OCI-M2 (cell line): ENCODE measurements around the gene MVK.

ENCODE experiments used
- DNase-seq: peaks from one replicate; lab custom pipeline; 2025; ENCODE audit not compliant: unreplicated experiment; lab: John Stamatoyannopoulos, UW

The MVK gene

DNA sequence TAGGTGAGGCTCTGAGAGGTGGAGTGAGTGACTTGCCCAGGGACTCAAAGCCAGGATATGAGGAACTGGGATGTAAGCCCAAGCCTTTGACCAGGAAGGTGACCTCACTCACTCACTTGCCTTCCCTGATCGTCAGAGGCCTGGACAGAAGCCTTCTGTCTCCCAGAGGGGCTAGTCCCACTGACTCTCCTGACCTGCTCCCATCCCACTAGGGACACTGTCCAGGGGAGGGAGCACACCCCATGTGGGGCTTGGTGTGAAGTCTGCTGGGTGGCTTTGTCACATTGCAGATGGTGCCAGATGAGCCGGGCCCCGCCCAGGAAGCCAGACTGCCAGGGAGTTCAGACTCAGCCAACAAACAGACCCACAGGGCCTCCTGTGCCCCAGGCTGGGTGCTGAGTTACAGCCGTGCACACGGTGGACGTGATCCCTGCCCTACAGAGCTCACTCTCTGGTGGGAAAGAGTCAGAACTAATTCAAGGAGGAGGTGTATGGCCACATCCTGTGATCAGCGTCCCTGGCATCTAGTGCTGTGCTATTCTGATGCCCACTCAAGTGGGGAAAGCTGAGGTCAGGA is 28.6 kb upstream of the MVK start:
- no peak for DNase-seq

DNA sequence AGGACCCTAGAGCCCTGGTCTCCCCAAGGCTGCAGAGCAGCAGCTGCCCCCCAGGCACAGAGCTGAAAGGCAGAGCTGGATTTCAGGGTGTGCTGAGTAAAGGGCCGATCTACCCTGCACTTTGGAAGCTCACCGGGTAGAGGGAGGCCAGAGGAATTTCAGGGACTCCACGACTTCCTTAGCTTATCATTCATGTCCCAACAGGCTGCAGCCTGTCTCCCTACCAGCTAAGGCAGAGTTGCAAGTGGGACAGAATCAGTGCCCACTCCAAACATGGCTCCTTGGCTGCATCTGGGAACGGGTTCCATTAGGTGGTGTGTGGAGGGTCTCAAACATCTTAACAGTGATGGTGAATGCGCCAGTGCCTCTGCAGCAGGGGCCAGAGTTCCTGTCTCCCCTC is 27.8 kb upstream of the MVK start:
- no peak for DNase-seq

GRCh38 chr12:109547286-109547685 is 26.3 kb upstream of the MVK start:
- DNase-seq: no peak

DNA sequence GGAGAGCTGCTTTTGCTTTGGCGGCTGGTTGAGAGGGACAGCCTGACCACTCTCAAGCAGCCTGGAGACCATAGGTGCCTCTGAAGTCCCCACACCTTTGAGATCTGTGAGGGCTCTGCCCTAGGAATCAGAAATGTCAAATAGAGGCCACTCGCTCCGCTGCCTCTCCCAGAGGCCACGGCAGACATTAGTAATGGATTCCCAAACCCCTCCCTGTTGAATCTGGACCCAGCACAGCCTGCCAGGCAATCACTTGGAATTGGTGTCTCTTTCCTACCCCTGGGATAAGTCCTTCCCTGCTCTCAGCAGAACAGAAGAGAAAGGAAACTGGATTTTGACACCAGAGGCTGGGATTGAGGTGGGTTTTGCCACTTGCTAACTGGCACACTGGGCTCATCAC is 25.3 kb upstream of the MVK start:
- no peak for DNase-seq

GRCh38 chr12:109549613-109550270 is 23.9 kb upstream of the MVK start:
- no peak for DNase-seq

- DNase-seq: no peak
These were observed 23.3 kb upstream of the MVK start for GRCh38 chr12:109550281-109550680.

GRCh38 chr12:109551108-109551507 is 22.5 kb upstream of the MVK start:
- no peak for DNase-seq

DNA sequence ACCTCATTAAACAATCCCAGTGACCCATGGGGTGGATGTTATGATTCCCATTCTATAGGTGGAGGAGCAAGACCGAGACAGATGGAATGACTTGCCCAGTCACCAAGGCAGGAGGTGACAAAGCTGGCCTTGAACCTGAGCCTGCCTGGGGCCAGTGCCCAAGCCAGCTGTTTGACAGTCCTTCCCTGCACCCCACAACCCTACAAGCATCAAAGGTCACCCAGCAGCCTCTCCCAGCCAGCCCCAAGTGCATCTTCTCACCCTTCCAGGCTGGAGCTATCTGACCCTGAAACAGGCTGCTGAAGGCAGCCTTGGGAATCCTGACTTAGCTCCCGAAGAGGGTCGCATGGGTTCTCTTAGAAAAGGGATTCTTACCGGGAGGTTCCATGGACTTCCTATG is 20.6 kb upstream of the MVK start:
- DNase-seq: no peak

DNA sequence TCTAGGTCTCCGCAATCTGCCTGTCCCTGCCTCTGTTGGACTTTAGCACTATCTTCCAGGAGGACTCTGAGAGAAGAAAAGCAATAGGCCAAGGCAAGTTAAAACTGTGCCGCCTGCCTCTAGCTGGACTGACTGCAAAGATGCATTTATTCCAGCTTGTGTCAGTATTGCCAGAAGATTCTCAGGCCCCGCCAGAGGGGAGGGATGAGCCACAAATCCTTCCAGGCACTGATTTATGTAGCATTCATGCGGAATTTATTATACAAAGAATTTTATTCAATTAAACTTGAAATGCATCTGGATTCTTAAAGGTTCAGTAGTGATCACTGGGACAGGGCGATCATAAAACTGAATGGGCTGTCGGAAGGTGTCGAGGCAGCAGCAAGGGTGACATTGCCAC is 20.1 kb upstream of the MVK start:
- DNase-seq: no peak

GRCh38 chr12:109553906-109554500 is 19.6 kb upstream of the MVK start:
- DNase-seq: no peak

DNA sequence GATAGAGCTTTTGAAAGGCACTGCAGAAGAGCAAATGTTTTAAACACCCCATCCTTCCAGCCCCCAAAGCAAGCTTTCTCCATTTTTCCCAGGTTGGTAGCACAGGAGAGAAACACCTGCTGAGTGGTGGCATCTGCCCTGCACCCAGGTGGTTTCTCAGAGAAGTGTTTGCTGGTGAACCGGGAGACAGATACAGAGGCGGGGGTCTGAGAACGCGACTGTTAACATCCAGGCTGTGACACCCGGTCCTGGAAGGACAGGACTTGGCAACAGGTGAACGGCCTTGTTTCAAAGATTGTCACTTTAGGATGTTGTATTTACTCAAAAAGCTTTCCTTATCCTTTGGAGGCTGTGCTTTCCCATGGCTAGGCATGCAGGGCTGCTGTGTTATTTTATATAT is 18.8 kb upstream of the MVK start:
- no peak for DNase-seq

GRCh38 chr12:109555431-109556315 is 17.9 kb upstream of the MVK start:
- DNase-seq: no peak

- DNase-seq: no peak
These were observed 16.4 kb upstream of the MVK start for GRCh38 chr12:109557200-109557599.

DNA sequence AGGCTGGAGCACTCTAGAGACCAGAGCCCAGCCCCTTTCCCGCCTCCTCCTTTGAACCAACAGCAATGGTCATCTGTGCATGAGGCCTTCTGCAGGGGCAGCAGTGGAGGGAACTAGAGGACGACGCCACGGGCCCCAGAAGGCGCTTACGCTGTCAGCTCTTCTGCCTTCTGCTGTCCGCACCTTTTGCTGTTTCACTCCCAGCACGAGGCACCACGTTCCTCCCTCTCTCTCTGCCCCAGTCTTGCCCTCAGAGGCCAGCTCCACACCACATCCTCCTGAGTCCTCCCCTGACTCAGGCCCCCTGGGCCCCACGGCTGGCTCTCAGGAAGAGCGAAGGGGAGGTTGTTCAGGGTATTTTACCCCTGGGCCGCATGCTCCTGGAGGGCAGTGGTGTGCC is 15.8 kb upstream of the MVK start:
- DNase-seq: no peak

GRCh38 chr12:109558374-109559199 is 15.0 kb upstream of the MVK start:
- no peak for DNase-seq

GRCh38 chr12:109559200-109559505 is 14.4 kb upstream of the MVK start:
- no peak for DNase-seq

- no peak for DNase-seq
These were observed 14.0 kb upstream of the MVK start for GRCh38 chr12:109559601-109560000.

- DNase-seq: no peak
These were observed 12.5 kb upstream of the MVK start for GRCh38 chr12:109560867-109561710.

DNA sequence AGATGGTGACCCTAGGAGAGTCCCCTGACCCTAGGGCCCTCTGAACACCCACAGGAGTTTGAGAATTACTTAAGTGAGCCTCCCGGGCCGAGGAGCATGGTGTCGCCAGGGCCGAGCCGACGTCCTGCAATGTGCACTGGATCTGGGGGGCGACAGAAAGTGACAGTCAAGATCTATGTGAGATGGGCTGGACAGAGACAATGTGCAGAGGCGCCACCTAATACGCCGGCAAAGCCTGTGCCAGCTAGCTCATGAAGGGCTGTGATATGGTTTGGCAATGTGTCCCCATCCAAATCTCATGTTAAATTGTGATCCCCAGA is 11.9 kb upstream of the MVK start:
- no peak for DNase-seq

- DNase-seq: no peak
These were observed 10.7 kb upstream of the MVK start for GRCh38 chr12:109562871-109563270.
